ENCODE results near the gene SHD. TPM values are rescaled to one million over a fixed set of nuclear protein-coding genes. Genes with fewer than 3 reads are reported as not detected.

SHD gene
- total and polyA plus RNA-seq, 11 donors, result 0.52 TPM; not detected in 10

DNA sequence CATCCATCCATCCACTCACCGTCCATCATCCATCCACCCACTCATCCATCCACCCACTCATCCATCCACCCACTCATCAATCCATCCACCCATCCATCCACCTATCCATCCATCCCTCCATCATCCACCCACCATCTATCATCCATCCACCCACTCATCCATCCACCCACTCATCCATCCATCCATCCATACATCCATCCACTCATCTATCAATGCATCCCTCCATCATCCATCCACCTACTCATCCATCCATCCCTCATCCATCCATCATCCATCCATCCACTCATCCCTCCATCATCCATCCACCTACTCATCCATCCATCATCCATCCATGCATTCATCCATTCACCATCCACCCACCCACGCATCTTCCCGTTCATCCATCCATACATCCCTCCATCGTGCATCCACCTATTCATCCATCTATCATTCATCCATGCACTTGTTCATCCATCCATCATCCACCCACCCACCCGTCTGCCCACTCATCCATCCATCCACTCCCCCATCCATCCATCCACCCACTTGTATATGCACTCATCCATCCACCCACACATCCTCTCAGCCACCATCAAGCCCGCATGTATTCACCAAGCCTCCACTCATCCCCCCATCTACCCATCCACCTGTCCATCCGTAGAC, 56.0 kb downstream of the SHD start:
- Histone ChIP-seq H3K27ac (no peak overlapping the region), H3K27me3 (no peaks in the 10 kb centered on the region), H3K9me3 (no peaks in the 10 kb centered on the region), H3K4me3 (no peak overlapping the region), H3K4me1 (peaks cover 0 to 14% (median 6%) of the 10 kb centered on the region in 12 donors), H3K36me3 (no peaks in the 10 kb centered on the region)
- TF ChIP-seq, protein P1, sequence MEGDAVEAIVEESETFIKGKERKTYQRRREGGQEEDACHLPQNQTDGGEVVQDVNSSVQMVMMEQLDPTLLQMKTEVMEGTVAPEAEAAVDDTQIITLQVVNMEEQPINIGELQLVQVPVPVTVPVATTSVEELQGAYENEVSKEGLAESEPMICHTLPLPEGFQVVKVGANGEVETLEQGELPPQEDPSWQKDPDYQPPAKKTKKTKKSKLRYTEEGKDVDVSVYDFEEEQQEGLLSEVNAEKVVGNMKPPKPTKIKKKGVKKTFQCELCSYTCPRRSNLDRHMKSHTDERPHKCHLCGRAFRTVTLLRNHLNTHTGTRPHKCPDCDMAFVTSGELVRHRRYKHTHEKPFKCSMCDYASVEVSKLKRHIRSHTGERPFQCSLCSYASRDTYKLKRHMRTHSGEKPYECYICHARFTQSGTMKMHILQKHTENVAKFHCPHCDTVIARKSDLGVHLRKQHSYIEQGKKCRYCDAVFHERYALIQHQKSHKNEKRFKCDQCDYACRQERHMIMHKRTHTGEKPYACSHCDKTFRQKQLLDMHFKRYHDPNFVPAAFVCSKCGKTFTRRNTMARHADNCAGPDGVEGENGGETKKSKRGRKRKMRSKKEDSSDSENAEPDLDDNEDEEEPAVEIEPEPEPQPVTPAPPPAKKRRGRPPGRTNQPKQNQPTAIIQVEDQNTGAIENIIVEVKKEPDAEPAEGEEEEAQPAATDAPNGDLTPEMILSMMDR (IDR thresholded peaks at IDR 0.05), result no peak
- TF ChIP-seq POLR2A (IDR thresholded peaks at IDR 0.05), result no peak
- DNase-seq, result no peak
- 94 to 97% (median 96%) methylated on average over 7 of the region's 7 CpGs for WGBS, 4 donors
- ATAC-seq, result no peak
- intact Hi-C loops (cut with DNase I), result no loop called here

DNA sequence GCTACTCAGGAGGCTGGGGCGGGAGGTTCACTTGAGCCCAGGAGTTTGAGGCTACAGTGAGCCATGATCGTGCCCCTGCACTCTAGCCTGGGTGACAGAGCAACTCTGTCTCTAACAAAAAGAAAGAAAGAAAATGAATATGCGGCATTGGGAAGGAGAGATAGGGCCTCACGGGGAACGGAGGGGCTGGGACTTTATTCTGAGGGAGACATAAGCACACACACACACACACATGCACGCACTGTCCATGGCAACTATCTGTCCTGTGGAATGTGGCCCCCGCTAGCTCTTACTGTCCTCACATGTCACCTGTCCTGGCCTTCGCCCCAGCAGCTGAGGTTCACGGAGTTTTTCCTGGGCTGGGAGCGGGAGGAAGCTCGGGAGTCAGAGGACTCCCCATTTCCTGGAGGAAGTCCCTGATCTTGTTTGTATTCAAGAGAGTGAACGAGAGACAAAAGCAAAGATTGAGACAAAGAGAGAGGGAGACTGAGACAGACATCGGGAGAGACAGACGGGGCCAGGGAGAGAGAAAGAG, 58.9 kb downstream of the SHD start:
- Histone ChIP-seq H3K27ac (peak overlapping the region in 10 of 12 donors; percentile 4 to 68 (median 44)), H3K4me3 (peak overlapping the region in 11 of 12 donors; percentile 10 to 61 (median 49)), H3K36me3 (no peaks in the 10 kb centered on the region), H3K9me3 (no peaks in the 10 kb centered on the region), H3K27me3 (no peaks in the 10 kb centered on the region), H3K4me1 (peaks cover 0 to 23% (median 11%) of the 10 kb centered on the region in 12 donors)
- no peak for DNase-seq
- no peak for ATAC-seq
- WGBS, 4 donors, result 9 to 20% (median 10%) methylated on average over 14 of the region's 14 CpGs
- TF ChIP-seq, protein P1 (IDR thresholded peaks at IDR 0.05), result no peak
- no peak for TF ChIP-seq POLR2A (IDR thresholded peaks at IDR 0.05)
- intact Hi-C loops (cut with DNase I), result no loop called here

DNA sequence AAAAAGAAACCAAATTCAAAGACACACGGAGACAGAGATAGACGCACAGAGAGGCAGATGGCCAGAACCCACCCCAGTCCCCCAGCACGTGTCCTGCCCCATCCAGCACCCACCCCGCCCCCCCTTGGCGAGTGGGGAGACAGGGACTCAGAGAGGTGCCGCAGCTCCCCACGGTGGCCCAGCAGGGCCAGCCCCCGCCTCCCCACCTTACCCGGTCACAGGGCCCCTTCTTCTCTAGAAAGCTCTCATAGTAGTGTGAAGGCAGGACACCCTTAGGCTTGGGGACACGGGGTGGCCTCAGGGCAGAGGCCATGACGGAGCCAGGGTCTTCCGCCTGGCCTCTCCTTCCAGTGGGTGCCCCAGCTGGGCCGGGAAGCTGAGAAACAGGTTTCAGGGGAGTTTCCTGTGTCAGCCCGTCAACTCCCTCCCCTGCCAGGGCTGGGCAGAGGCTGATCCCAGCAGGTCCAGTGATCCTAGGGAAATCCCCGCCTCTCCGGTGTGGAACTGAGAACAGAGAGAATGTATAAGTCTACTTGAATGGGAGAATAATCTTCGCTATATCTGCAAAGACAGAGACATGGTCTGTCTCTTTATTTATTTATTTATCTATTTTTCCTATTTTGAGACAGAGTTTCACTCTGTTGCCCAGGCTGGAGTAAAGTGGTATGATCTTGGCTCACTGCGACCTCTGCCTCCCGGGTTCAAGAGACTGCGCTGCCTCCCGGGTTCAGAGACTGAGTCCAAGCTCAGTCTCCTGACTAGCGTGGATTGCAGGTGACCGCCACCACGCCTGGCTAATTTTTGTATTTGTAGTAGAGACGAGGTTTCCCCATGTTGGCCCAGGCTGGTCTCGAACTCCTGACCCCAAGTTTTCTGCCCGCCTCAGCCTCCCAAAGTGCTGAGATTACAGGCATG, 59.6 kb downstream of the SHD start, which contains the start of gene STAP2:
STAP2 (minus strand) TSS at position 387 of the 915 bp plus-strand sequence; CDS start at position 313, 74 bp downstream.
- H3K4me3 ChIP-seq, result peak within 1 kb of the TSS in 11 of 12 donors; percentile 10 to 61 (median 49)
- no peak for ATAC-seq
- H3K27ac ChIP-seq, result peak within 1 kb of the TSS in 11 of 12 donors; percentile 4 to 68 (median 53)
- DNase-seq, result no peak
- intact Hi-C loops (cut with DNase I), result no loop called here
- H3K9me3 ChIP-seq, result no peaks in the 10 kb centered on the region
- peaks cover 0 to 23% (median 11%) of the 10 kb centered on the region in 12 donors for H3K4me1 ChIP-seq
- no peaks in the 10 kb centered on the region for H3K36me3 ChIP-seq
- 48 to 55% (median 51%) methylated on average over 22 to 27 of the region's 27 CpGs for whole genome bisulfite sequencing, 4 donors
- TF ChIP-seq, protein P1 (IDR thresholded peaks at IDR 0.05), result no peak
- TF ChIP-seq POLR2A (IDR thresholded peaks at IDR 0.05), result no peak
- no peaks in the 10 kb centered on the region for H3K27me3 ChIP-seq

Other genes starting within 250 kb of the SHD start
- 10 to 100 TPM; 22.8 to 65.0 (median 29.3) TPM for gene ZBTB7A, start 212.4 kb upstream of the SHD start, total RNA-seq
- gene ZBTB7A, start 212.4 kb upstream of the SHD start, polyA plus RNA-seq, result 10 to 100 TPM; 14.6 to 14.7 TPM
- gene MAP2K2, start 155.1 kb upstream of the SHD start, total RNA-seq, result 100 to 1,000 TPM in 7 of 9 donors, 10 to 100 TPM in 2; 95.3 to 154 (median 108) TPM
- gene MAP2K2, start 155.1 kb upstream of the SHD start, polyA plus RNA-seq, result 100 to 1,000 TPM; 131 to 204 TPM
- not detected for gene CREB3L3, start 125.6 kb upstream of the SHD start, total RNA-seq
- not detected for gene CREB3L3, start 125.6 kb upstream of the SHD start, polyA plus RNA-seq
- 10 to 100 TPM; 10.2 to 16.7 (median 12.7) TPM for gene SIRT6, start 96.7 kb upstream of the SHD start, total RNA-seq
- 10 to 100 TPM; 15.6 to 29.0 TPM for gene SIRT6, start 96.7 kb upstream of the SHD start, polyA plus RNA-seq
- 1 to 10 TPM in 2 of 9 donors, under 1 TPM in 4, not detected in 3; 0.23 to 1.4 (median 0.51) TPM for gene ANKRD24, start 96.6 kb upstream of the SHD start, total RNA-seq
- under 1 TPM; 0.12 to 0.30 TPM for gene ANKRD24, start 96.6 kb upstream of the SHD start, polyA plus RNA-seq
- gene EBI3, start 49.7 kb upstream of the SHD start, total RNA-seq, result 1 to 10 TPM in 4 of 9 donors, under 1 TPM in 5; 0.27 to 5.6 (median 0.54) TPM
- gene EBI3, start 49.7 kb upstream of the SHD start, polyA plus RNA-seq, result 1 to 10 TPM in 1 of 2 donors, under 1 TPM in 1; 0.88 to 1.4 TPM
- gene YJU2, start 32.2 kb upstream of the SHD start, total RNA-seq, result 10 to 100 TPM in 6 of 9 donors, 1 to 10 TPM in 3; 7.6 to 19.1 (median 10.4) TPM
- gene YJU2, start 32.2 kb upstream of the SHD start, polyA plus RNA-seq, result 10 to 100 TPM; 23.1 to 26.7 TPM
- gene TMIGD2, start 23.1 kb downstream of the SHD start, total RNA-seq, result under 1 TPM in 3 of 9 donors, not detected in 6; 0.20 to 0.67 (median 0.30) TPM
- under 1 TPM in 1 of 2 donors, not detected in 1; 0.06 TPM for gene TMIGD2, start 23.1 kb downstream of the SHD start, polyA plus RNA-seq
- gene FSD1, start 25.3 kb downstream of the SHD start, total RNA-seq, result 1 to 10 TPM in 1 of 9 donors, not detected in 8; 1.2 TPM
- gene FSD1, start 25.3 kb downstream of the SHD start, polyA plus RNA-seq, result under 1 TPM in 1 of 2 donors, not detected in 1; 0.04 TPM
- gene STAP2, start 59.6 kb downstream of the SHD start, total RNA-seq, result 10 to 100 TPM in 1 of 9 donors, 1 to 10 TPM in 6, under 1 TPM in 2; 0.67 to 14.2 (median 2.1) TPM
- gene STAP2, start 59.6 kb downstream of the SHD start, polyA plus RNA-seq, result 1 to 10 TPM; 1.1 to 1.9 TPM
- gene MPND, start 64.3 kb downstream of the SHD start, total RNA-seq, result 10 to 100 TPM in 7 of 9 donors, 1 to 10 TPM in 2; 8.2 to 23.7 (median 19.0) TPM
- 10 to 100 TPM; 14.4 to 21.9 TPM for gene MPND, start 64.3 kb downstream of the SHD start, polyA plus RNA-seq
- 10 to 100 TPM; 14.4 to 43.6 (median 22.2) TPM for gene SH3GL1, start 121.3 kb downstream of the SHD start, total RNA-seq
- gene SH3GL1, start 121.3 kb downstream of the SHD start, polyA plus RNA-seq, result 10 to 100 TPM; 17.3 to 43.3 TPM
- 10 to 100 TPM in 1 of 9 donors, 1 to 10 TPM in 8; 3.0 to 10.7 (median 5.5) TPM for gene CHAF1A, start 123.4 kb downstream of the SHD start, total RNA-seq
- gene CHAF1A, start 123.4 kb downstream of the SHD start, polyA plus RNA-seq, result 1 to 10 TPM; 2.9 to 5.6 TPM
- 100 to 1,000 TPM in 6 of 9 donors, 10 to 100 TPM in 3; 75.1 to 128 (median 109) TPM for gene UBXN6, start 178.5 kb downstream of the SHD start, total RNA-seq
- 100 to 1,000 TPM; 127 to 137 TPM for gene UBXN6, start 178.5 kb downstream of the SHD start, polyA plus RNA-seq
- 100 to 1,000 TPM in 1 of 9 donors, 10 to 100 TPM in 8; 20.8 to 235 (median 29.9) TPM for gene HDGFL2, start 193.0 kb downstream of the SHD start, total RNA-seq
- 10 to 100 TPM; 30.7 to 38.9 TPM for gene HDGFL2, start 193.0 kb downstream of the SHD start, polyA plus RNA-seq
- gene PLIN4, start 239.2 kb downstream of the SHD start, total RNA-seq, result 100 to 1,000 TPM; 110 to 292 (median 174) TPM
- 100 to 1,000 TPM in 1 of 2 donors, 10 to 100 TPM in 1; 55.5 to 241 TPM for gene PLIN4, start 239.2 kb downstream of the SHD start, polyA plus RNA-seq